GM13976 (cell line): ENCODE measurements around the gene TSPAN8.

ENCODE experiments used
- DNase-seq: peaks from one replicate; pipeline ENCODE4 v3.0.0; 2012; ENCODE audit warnings: low spot score
- in situ Hi-C: fragments of 300-500 bp; cut with MboI; formaldehyde crosslinking; loops from one replicate; pipeline ENCODE4 v1.12.0; 2022; ENCODE audit warnings: low sequenced_read_pairs, mixed read lengths, inconsistent platforms; ENCODE audit not compliant: unreplicated experiment
- TF ChIP-seq, protein P1 (sequence below): IDR thresholded peaks from 2 replicates; pipeline ENCODE4 v1.5.1; 2012; ENCODE audit warnings: borderline replicate concordance, mild to moderate bottlenecking; ENCODE audit not compliant: insufficient read depth; ENCODE audit errors: extremely low read depth, missing control alignments, control extremely low read depth

Gene TSPAN8

DNA sequence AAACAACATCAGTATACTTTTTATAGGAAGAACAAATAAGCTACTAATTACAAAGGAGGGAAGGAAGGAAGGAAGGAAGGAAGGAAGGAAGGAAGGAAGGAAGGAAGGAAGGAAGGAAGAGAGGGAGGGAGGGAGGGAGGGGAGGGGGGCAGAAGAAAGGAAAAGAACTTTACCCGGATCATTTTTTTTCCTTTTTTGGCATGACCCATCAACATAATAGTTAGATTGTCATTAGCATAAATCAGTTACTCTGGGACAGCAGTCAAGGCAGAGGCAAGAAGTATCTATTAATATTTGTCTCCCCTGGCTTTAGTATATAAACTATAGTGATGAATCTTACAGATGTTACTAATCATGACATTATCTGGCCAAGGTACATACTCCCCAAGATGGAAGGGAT is 35.2 kb upstream of the TSPAN8 start:
- DNase-seq = no peak
- TF ChIP-seq, protein P1, sequence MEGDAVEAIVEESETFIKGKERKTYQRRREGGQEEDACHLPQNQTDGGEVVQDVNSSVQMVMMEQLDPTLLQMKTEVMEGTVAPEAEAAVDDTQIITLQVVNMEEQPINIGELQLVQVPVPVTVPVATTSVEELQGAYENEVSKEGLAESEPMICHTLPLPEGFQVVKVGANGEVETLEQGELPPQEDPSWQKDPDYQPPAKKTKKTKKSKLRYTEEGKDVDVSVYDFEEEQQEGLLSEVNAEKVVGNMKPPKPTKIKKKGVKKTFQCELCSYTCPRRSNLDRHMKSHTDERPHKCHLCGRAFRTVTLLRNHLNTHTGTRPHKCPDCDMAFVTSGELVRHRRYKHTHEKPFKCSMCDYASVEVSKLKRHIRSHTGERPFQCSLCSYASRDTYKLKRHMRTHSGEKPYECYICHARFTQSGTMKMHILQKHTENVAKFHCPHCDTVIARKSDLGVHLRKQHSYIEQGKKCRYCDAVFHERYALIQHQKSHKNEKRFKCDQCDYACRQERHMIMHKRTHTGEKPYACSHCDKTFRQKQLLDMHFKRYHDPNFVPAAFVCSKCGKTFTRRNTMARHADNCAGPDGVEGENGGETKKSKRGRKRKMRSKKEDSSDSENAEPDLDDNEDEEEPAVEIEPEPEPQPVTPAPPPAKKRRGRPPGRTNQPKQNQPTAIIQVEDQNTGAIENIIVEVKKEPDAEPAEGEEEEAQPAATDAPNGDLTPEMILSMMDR = no peak
- in situ Hi-C loops = no loop called here

DNA sequence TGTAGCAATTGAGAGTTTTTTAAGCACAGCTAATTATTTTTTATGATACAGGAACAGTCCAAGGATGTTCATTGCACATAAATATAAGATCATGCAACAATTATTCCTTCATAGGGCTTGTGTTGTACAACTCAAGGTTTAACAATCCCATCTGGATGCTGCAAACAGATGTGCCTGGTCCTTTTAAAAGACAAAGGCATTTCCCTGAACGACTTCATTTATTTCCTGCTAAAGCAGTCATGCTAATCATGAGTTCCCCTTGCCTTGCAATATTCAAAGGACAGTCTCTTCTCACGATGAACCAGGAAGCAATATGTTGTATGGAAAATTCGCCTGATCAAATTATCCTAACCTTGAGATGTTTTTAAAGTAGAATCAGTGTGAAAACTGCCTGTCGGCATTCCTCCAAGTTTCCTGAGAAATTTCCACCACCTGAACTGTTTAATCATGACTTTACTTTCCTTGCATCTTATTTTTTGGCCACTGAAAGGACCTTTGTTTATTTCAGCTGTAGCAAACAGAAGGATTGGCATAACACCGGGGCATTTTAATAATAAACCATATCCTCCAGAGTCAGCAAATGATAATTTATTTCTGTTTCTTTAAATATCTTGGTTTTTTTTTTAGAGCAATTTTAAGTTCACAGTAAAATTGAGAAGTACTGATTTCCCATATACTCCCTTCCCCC is 33.9 kb upstream of the TSPAN8 start:
- DNase-seq = no peak

DNA sequence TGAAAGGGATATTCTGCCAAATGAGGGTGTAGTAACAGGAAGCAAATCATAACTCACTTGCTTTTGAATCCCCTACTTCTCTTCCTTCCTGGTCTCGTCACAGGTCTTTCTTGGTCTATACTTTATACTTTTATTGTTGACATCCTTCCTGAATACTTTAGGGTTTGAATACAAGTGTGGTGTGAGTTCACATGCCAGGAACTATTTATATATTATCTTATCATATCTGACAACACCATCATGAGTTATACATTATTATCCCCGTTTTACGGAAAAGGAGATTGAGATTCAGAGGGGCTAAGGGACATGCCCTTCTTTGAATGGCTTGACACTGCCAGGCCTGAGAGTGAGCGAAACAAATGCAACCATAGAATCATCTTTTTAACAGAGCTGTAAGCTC is 33.0 kb upstream of the TSPAN8 start:
- DNase-seq = no peak
- in situ Hi-C loops = no loop called here
- TF ChIP-seq, protein P1 = no peak

More for the DNA sequence above, 33.9 kb upstream of the TSPAN8 start:
- TF ChIP-seq, protein P1 = no peak
- in situ Hi-C loops = no loop called here

DNA sequence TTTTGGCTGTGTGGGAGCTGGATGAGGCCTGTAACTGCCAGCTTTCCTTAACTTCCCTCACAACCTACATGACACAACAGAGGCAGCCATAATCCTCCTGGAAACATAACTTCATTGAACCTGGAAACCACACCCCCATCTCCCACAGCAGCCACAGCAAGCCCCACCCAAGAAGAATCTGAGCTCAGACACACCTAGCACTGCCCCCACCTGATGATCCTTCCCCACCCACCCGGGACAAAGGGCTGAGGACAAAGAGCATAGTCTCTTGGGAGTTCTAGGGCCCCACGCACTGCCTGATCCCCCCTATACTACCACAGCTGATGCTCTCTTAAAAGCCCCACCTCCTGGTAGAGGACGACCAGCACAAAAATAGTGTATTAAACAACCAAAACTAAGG is 29.6 kb upstream of the TSPAN8 start:
- no peak for DNase-seq
- in situ Hi-C loops = no loop called here
- TF ChIP-seq, protein P1 = no peak

DNA sequence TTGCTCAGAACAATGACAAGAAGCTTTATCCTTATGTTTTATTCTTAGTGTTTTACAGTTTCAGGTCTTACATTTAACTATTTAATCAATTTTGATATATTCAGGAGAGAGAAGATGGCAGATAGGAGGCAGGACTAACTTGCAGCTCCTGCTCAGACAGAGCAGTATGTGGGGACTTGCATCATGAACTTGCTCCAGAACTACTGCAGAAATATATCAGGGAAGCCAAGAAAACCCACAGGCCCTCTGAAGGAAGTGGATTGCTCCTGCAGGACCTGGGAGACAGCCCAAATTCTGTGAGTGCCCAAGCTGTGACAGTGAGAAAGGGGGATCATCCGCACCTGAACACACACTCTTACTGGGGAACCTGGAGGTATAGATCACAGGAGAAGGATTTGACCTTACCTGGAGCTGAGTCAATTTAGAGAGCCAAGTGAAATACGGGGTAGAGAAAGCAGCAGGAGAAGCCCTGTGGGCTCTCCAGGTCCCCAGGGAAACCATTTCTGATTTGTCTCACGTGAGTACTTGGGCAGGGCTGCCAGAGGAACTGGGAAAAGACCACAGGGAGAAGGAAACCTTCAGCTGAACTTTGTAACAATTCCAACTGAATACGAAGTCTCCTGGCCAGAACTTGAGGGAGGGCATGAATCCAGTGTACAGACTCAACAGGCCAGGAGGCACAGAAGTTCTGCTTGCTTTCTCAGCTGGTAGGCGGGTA is 28.9 kb upstream of the TSPAN8 start:
- in situ Hi-C loops = no loop called here
- TF ChIP-seq, protein P1 = no peak
- DNase-seq = no peak

DNA sequence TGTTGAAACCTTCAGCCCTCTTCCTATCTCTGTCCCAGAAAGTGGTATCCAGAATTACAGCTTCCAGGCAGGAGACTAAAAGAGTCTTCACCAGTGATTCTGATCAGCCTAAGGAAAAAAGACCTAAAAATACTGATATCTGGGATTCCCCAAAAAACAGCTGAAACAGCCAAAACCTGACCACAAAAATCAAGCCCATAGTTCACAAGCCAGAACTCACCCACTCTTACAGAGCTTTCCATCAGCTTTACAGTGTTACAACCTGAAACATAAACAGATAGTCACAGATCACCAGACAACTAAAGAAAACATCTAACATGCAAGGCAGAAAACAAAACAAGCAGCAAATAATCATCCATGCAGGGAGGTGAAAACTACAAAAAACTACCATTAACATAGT is 26.0 kb upstream of the TSPAN8 start:
- DNase-seq = no peak
- TF ChIP-seq, protein P1 = no peak
- in situ Hi-C loops = no loop called here
